ENCODE data around the gene CDH26. TPM values are rescaled to one million over a fixed set of nuclear protein-coding genes. Genes with fewer than 3 reads are reported as not detected.

Gene CDH26
- total and polyA plus RNA-seq, 2 donors (not counting 1 experiment from before 2014, with no cell fraction given): 1.8 to 2.3 TPM

DNA sequence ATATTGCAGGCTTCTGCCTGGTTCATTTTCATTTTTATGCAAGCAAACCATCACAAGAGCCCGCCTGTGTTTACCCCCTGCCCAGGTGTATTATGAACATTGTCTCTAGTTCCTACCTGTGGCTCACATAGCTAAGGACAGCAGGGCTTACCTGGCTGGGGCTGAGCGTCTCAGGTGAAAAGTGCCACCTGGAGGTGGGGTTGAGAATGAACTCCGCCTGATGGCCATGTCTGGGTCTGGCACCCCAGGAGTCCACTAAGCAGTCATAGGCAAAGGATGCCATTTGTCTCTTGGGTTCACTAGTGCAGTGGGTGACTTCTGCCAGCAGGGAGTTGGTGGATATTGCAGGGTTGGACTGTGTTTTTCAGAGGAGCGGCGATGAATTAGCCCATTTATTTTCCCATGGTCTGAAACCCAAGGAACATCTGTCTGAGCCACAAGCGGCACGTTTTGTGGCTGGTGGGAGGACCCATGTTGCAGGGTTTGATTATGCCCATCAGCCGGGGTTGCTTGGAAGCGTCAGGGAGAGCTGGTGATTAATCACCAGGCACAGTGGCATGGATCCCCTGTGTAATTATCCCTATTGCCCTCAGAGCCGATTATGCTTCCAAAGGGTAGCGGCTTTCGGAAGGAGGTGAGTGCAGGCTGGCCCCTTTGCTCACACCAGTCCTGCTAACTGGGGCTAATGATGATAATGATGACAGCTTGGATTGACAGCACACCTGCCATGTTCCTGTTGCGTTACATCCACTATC is 92.1 kb downstream of the CDH26 start:
- H3K4me3 ChIP-seq (ENCODE audit: control extremely low read depth in 1 of 5, extremely low read depth in 1 of 5, insufficient read depth in 1 of 5, low read depth in 2 of 5, low read length in 4 of 5): no peak overlapping the region
- H2AFZ ChIP-seq (ENCODE audit: insufficient read depth, low read depth, low read length, poor library complexity, severe bottlenecking): no peak overlapping the region
- Mint-ChIP-seq H3K27me3 (peaks cover 17% of the 10 kb centered on the region), H3K9me3 (ENCODE audit: insufficient read depth) (peaks cover 3% of the 10 kb centered on the region), H3K4me3 (no peak overlapping the region), H3K4me1 (peaks cover 3% of the 10 kb centered on the region), H3K27ac (no peak overlapping the region)
- ChIA-PET POLR2A (no interaction called here), CTCF (no interaction called here)
- H3K27ac ChIP-seq (ENCODE audit: low read length in 2 of 2): no peak overlapping the region
- ATAC-seq (ENCODE audit: low read depth): no peak
- WGBS (ENCODE audit: insufficient coverage): 96% methylated on average over 9 of the region's 13 CpGs
- DNase-seq: no peak
- H3K79me2 ChIP-seq (ENCODE audit: control insufficient read depth, insufficient read depth, low read length): no peaks in the 10 kb centered on the region
- H3K4me2 ChIP-seq (replicated peaks; ENCODE audit: low read depth, low read length, poor library complexity, severe bottlenecking): no peak overlapping the region
- H3K36me3 ChIP-seq (replicated peaks in 1 of 2; ENCODE audit: control extremely low read depth in 1 of 2, control insufficient read depth in 1 of 2, extremely low read depth in 1 of 2, insufficient read depth in 2 of 2, low read length in 1 of 2): no peaks in the 10 kb centered on the region
- no peak overlapping the region for H3K9ac ChIP-seq (ENCODE audit: low read length)
- peaks cover 0 to 6% (median 0%) of the 10 kb centered on the region in 4 experiments for H3K27me3 ChIP-seq (replicated peaks in 1 of 4; ENCODE audit: control extremely low read depth in 1 of 4, control insufficient read depth in 3 of 4, insufficient read depth in 4 of 4, low read length in 3 of 4)
- intact Hi-C loops (cut with micrococcal nuclease): no loop called here
- H4K20me1 ChIP-seq (ENCODE audit: control insufficient read depth, insufficient read depth, low read length, poor library complexity, severe bottlenecking): no peaks in the 10 kb centered on the region
- peaks cover 2 to 8% of the 10 kb centered on the region in 2 donors for H3K4me1 ChIP-seq (ENCODE audit: control insufficient read depth in 2 of 2, insufficient read depth in 2 of 2, low read length in 2 of 2)
- TF ChIP-seq EZH2 (IDR thresholded peaks at IDR 0.05; ENCODE audit: borderline replicate concordance, insufficient read depth, low read depth, low read length, poor library complexity, severe bottlenecking): no peak
- TF ChIP-seq, protein P1, sequence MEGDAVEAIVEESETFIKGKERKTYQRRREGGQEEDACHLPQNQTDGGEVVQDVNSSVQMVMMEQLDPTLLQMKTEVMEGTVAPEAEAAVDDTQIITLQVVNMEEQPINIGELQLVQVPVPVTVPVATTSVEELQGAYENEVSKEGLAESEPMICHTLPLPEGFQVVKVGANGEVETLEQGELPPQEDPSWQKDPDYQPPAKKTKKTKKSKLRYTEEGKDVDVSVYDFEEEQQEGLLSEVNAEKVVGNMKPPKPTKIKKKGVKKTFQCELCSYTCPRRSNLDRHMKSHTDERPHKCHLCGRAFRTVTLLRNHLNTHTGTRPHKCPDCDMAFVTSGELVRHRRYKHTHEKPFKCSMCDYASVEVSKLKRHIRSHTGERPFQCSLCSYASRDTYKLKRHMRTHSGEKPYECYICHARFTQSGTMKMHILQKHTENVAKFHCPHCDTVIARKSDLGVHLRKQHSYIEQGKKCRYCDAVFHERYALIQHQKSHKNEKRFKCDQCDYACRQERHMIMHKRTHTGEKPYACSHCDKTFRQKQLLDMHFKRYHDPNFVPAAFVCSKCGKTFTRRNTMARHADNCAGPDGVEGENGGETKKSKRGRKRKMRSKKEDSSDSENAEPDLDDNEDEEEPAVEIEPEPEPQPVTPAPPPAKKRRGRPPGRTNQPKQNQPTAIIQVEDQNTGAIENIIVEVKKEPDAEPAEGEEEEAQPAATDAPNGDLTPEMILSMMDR (IDR thresholded peaks at IDR 0.05): no peak
- H3K9me3 ChIP-seq (ENCODE audit: control extremely low read depth in 1 of 3, control insufficient read depth in 2 of 3, insufficient read depth in 1 of 3, low read length in 2 of 3): peaks cover 0 to 4% (median 0%) of the 10 kb centered on the region in 3 donors

GRCh38 chr20:60051911-60052310 is 93.7 kb downstream of the CDH26 start:
- H2AFZ ChIP-seq (ENCODE audit: insufficient read depth, low read depth, low read length, poor library complexity, severe bottlenecking): no peak overlapping the region
- H3K4me1 ChIP-seq (ENCODE audit: control insufficient read depth in 2 of 2, insufficient read depth in 2 of 2, low read length in 2 of 2): peaks cover 8 to 17% of the 10 kb centered on the region in 2 donors
- Mint-ChIP-seq H3K27me3 (peaks cover 17% of the 10 kb centered on the region), H3K27ac (no peak overlapping the region), H3K9me3 (ENCODE audit: insufficient read depth) (peaks cover 3% of the 10 kb centered on the region), H3K4me3 (no peak overlapping the region), H3K4me1 (peaks cover 13% of the 10 kb centered on the region)
- H3K4me2 ChIP-seq (replicated peaks; ENCODE audit: low read depth, low read length, poor library complexity, severe bottlenecking): no peak overlapping the region
- intact Hi-C loops (cut with micrococcal nuclease): no loop called here
- no peak overlapping the region for H3K27ac ChIP-seq (ENCODE audit: low read length in 2 of 2)
- 81% methylated on average over 3 of the region's 3 CpGs for WGBS (ENCODE audit: insufficient coverage)
- no peaks in the 10 kb centered on the region for H3K36me3 ChIP-seq (replicated peaks in 1 of 2; ENCODE audit: control extremely low read depth in 1 of 2, control insufficient read depth in 1 of 2, extremely low read depth in 1 of 2, insufficient read depth in 2 of 2, low read length in 1 of 2)
- peaks cover 0 to 4% (median 0%) of the 10 kb centered on the region in 3 donors for H3K9me3 ChIP-seq (ENCODE audit: control extremely low read depth in 1 of 3, control insufficient read depth in 2 of 3, insufficient read depth in 1 of 3, low read length in 2 of 3)
- H4K20me1 ChIP-seq (ENCODE audit: control insufficient read depth, insufficient read depth, low read length, poor library complexity, severe bottlenecking): no peaks in the 10 kb centered on the region
- ATAC-seq (ENCODE audit: low read depth): no peak
- peaks cover 0 to 6% (median 0%) of the 10 kb centered on the region in 4 experiments for H3K27me3 ChIP-seq (replicated peaks in 1 of 4; ENCODE audit: control extremely low read depth in 1 of 4, control insufficient read depth in 3 of 4, insufficient read depth in 4 of 4, low read length in 3 of 4)
- DNase-seq: no peak
- no peaks in the 10 kb centered on the region for H3K79me2 ChIP-seq (ENCODE audit: control insufficient read depth, insufficient read depth, low read length)
- TF ChIP-seq EZH2 (IDR thresholded peaks at IDR 0.05; ENCODE audit: borderline replicate concordance, insufficient read depth, low read depth, low read length, poor library complexity, severe bottlenecking): no peak
- TF ChIP-seq, protein P1 (IDR thresholded peaks at IDR 0.05): no peak
- H3K9ac ChIP-seq (ENCODE audit: low read length): no peak overlapping the region
- ChIA-PET POLR2A (no interaction called here), CTCF (no interaction called here)
- H3K4me3 ChIP-seq (ENCODE audit: control extremely low read depth in 1 of 5, extremely low read depth in 1 of 5, insufficient read depth in 1 of 5, low read depth in 2 of 5, low read length in 4 of 5): no peak overlapping the region

Measured in B cell (primary cell).